H9 (cell line): Measurements from ENCODE around the gene MAPK11. TPM values are rescaled to one million over a fixed set of nuclear protein-coding genes. Genes with fewer than 3 reads are reported as not detected.

ENCODE experiments used
- DNase-seq: peaks from one replicate; pipeline ENCODE4 v3.0.0-alpha.2; 2017
- H2AFZ ChIP-seq: one replicate; pipeline ENCODE4 v1.6.1; 2013; ENCODE audit warnings: mild to moderate bottlenecking, low read length, control low read depth, moderate library complexity
- H2AK5ac ChIP-seq: 2 replicates; pipeline ENCODE4 v1.6.1; 2013; ENCODE audit warnings: low read length, control low read depth, mixed read lengths; ENCODE audit not compliant: insufficient read length
- H2BK120ac ChIP-seq: one replicate; pipeline ENCODE4 v1.6.1; 2013; ENCODE audit warnings: low read depth, mild to moderate bottlenecking, low read length, control low read depth, inconsistent platforms; ENCODE audit not compliant: poor library complexity, severe bottlenecking
- H2BK12ac ChIP-seq: 2 replicates; pipeline ENCODE4 v1.6.1; 2013; ENCODE audit warnings: low read length, control low read depth, mixed read lengths, low read depth; ENCODE audit not compliant: insufficient read length
- H2BK15ac ChIP-seq: 2 replicates; pipeline ENCODE4 v1.6.1; 2013; ENCODE audit warnings: low read depth, low read length, control low read depth
- H2BK20ac ChIP-seq: one replicate; pipeline ENCODE4 v1.6.1; 2013; ENCODE audit warnings: low read depth, mild to moderate bottlenecking, low read length, control low read depth, inconsistent platforms; ENCODE audit not compliant: poor library complexity, severe bottlenecking
- H2BK5ac ChIP-seq: 2 replicates; pipeline ENCODE4 v1.6.1; 2013; ENCODE audit warnings: low read length, control low read depth, mixed read lengths; ENCODE audit not compliant: insufficient read length
- H3K14ac ChIP-seq: 2 replicates; pipeline ENCODE4 v1.6.1; 2013; ENCODE audit warnings: low read length, control low read depth; ENCODE audit not compliant: insufficient read depth
- H3K18ac ChIP-seq: 2 replicates; pipeline ENCODE4 v1.6.1; 2013; ENCODE audit warnings: low read depth, mild to moderate bottlenecking, mixed read lengths, low read length, control low read depth; ENCODE audit not compliant: insufficient read length
- H3K23ac ChIP-seq: 2 replicates; pipeline ENCODE4 v1.6.1; 2013; ENCODE audit warnings: low read length, control low read depth, mixed read lengths, low read depth; ENCODE audit not compliant: insufficient read length
- H3K23me2 ChIP-seq: 2 replicates; pipeline ENCODE4 v1.6.1; 2013; ENCODE audit warnings: low read depth, mild to moderate bottlenecking, mixed read lengths, low read length, control low read depth; ENCODE audit not compliant: insufficient read length, poor library complexity, severe bottlenecking
- H3K27ac ChIP-seq: 2 replicates; pipeline ENCODE4 v1.5.1; 2013; ENCODE audit warnings: low read length, control low read depth, mixed read lengths, low read depth; ENCODE audit not compliant: insufficient read length
- H3K27me3 ChIP-seq: 2 replicates; pipeline ENCODE4 v1.6.1; 2013; ENCODE audit warnings: low read length, control low read depth, inconsistent platforms; ENCODE audit not compliant: insufficient read depth
- H3K4ac ChIP-seq: 2 replicates; pipeline ENCODE4 v1.6.1; 2013; ENCODE audit warnings: low read depth, mild to moderate bottlenecking, control low read depth, inconsistent platforms, low read length, moderate library complexity
- H3K4me1 ChIP-seq: 2 replicates; pipeline ENCODE4 v1.6.1; 2013; ENCODE audit warnings: low read length, control low read depth, inconsistent platforms; ENCODE audit not compliant: insufficient read depth
- H3K4me2 ChIP-seq: 2 replicates; pipeline ENCODE4 v1.6.1; 2013; ENCODE audit warnings: low read length, control low read depth, mixed read lengths; ENCODE audit not compliant: insufficient read length, insufficient read depth
- H3K56ac ChIP-seq: 2 replicates; pipeline ENCODE4 v1.6.1; 2013; ENCODE audit warnings: low read depth, mild to moderate bottlenecking, mixed read lengths, low read length, control low read depth; ENCODE audit not compliant: insufficient read length
- H3K79me1 ChIP-seq: 2 replicates; pipeline ENCODE4 v1.6.1; 2013; ENCODE audit warnings: low read depth, mild to moderate bottlenecking, moderate library complexity, low read length, control low read depth, inconsistent platforms; ENCODE audit not compliant: insufficient read depth, poor library complexity, severe bottlenecking
- H3K79me2 ChIP-seq: 2 replicates; pipeline ENCODE4 v1.6.1; 2013; ENCODE audit warnings: low read length, control low read depth, inconsistent platforms; ENCODE audit not compliant: insufficient read depth
- H3K9ac ChIP-seq: 2 replicates; pipeline ENCODE4 v1.6.1; 2013; ENCODE audit warnings: low read length, control low read depth, mixed read lengths; ENCODE audit not compliant: insufficient read length; ENCODE audit errors: extremely low read depth
- H3K9me3 ChIP-seq: one replicate; pipeline ENCODE4 v1.6.1; 2013; ENCODE audit warnings: low read depth, low read length, inconsistent platforms; ENCODE audit not compliant: control insufficient read depth
- H3T11ph ChIP-seq: one replicate; pipeline ENCODE4 v1.6.1; 2013; ENCODE audit warnings: mild to moderate bottlenecking, low read length, control low read depth, inconsistent platforms
- H4K20me1 ChIP-seq: one replicate; pipeline ENCODE4 v1.6.1; 2013; ENCODE audit not compliant: control insufficient read depth, insufficient read length, insufficient read depth
- H4K5ac ChIP-seq: 2 replicates; pipeline ENCODE4 v1.6.1; 2013; ENCODE audit warnings: low read depth, mild to moderate bottlenecking, mixed read lengths, low read length, control low read depth; ENCODE audit not compliant: insufficient read length
- H4K8ac ChIP-seq: replicated peaks from 2 replicates; pipeline ENCODE4 v1.6.1; 2013; ENCODE audit warnings: low read length, control low read depth, mixed read lengths, low read depth; ENCODE audit not compliant: insufficient read length
- H4K91ac ChIP-seq: 2 replicates; pipeline ENCODE4 v1.6.1; 2013; ENCODE audit warnings: low read depth, mild to moderate bottlenecking, moderate library complexity, mixed read lengths, low read length, control low read depth; ENCODE audit not compliant: insufficient read length
- H3K27ac Mint-ChIP-seq, 3 experiments: 2 replicates in 2 of 3; 3 replicates in 1 of 3; pipeline ENCODE4 v1.8.0; 2020 to 2021; ENCODE audit warnings: mixed read lengths in 3 of 3, mild to moderate bottlenecking in 1 of 3, moderate library complexity in 1 of 3
- H3K27me3 Mint-ChIP-seq: 2 replicates; pipeline ENCODE4 v1.8.0; 2021; ENCODE audit warnings: low read depth, mild to moderate bottlenecking, moderate library complexity, mixed read lengths
- H3K36me3 Mint-ChIP-seq, 3 experiments: 2 replicates in 2 of 3; 3 replicates in 1 of 3; pipeline ENCODE4 v1.8.0; 2020 to 2021; ENCODE audit warnings: low read depth in 3 of 3, mixed read lengths in 3 of 3; ENCODE audit not compliant: insufficient read depth in 1 of 3
- H3K4me1 Mint-ChIP-seq, 2 experiments: 2 replicates each; pipeline ENCODE4 v1.8.0; 2020; ENCODE audit warnings: mixed read lengths in 2 of 2
- H3K4me3 Mint-ChIP-seq, 2 experiments: 2 replicates in 1 of 2; 3 replicates in 1 of 2; pipeline ENCODE4 v1.8.0; 2020 to 2021; ENCODE audit warnings: mild to moderate bottlenecking in 2 of 2, mixed read lengths in 2 of 2, moderate library complexity in 1 of 2
- H3K9me3 Mint-ChIP-seq, 2 experiments: 2 replicates in 1 of 2; 3 replicates in 1 of 2; pipeline ENCODE4 v1.8.0; 2020; ENCODE audit warnings: mild to moderate bottlenecking in 2 of 2, mixed read lengths in 2 of 2, moderate library complexity in 1 of 2
- CTCF ChIP-seq: fragments of 200-600 bp; sonication (generic); conservative IDR thresholded peaks from 3 replicates; pipeline ENCODE4 v1.8.0; 2021; ENCODE audit warnings: antibody characterized with exemption, mild to moderate bottlenecking
- WGBS: extraction: QIAGEN DNeasy Blood & Tissue Kit; methylation state at CpG from one replicate; pipeline ENCODE4 v1.1.7; 2013; ENCODE audit warnings: missing lambda C conversion rate, low lambda C conversion rate, mixed read lengths; ENCODE audit not compliant: insufficient read length; ENCODE audit errors: extremely low coverage; 5-methylcytosine and 5-hydroxymethylcytosine counted together
- total RNA-seq: library from RNA; stranded (reverse); gene quantifications from 2 replicates; pipeline ENCODE4 v1.2.1, GENCODE V29; 2021

The MAPK11 gene
- total RNA-seq, 1 experiment from 2014 or later, result 1.5 TPM

GRCh38 chr22:50245214-50246072 lies 24.7 kb downstream of the MAPK11 start:
- Histone ChIP-seq H3K23me2 (peaks cover 22% of the 10 kb centered on the region), H3K27ac (no peak overlapping the region), H3K4me2 (peak overlapping the region; percentile 92), H3K4ac (no peak overlapping the region; the same call in 1 of the 2 replicates), H3K18ac (peak overlapping the region; percentile 84), H2AFZ (no peak overlapping the region), H3T11ph (no peak overlapping the region), H2BK12ac (no peak overlapping the region), H3K27me3 (no peaks in the 10 kb centered on the region), H3K79me1 (no peaks in the 10 kb centered on the region), H2BK15ac (no peak overlapping the region), H4K5ac (no peak overlapping the region), H3K9me3 (no peaks in the 10 kb centered on the region), H2BK5ac (no peak overlapping the region), H3K4me1 (no peaks in the 10 kb centered on the region), H4K91ac (no peak overlapping the region), H2BK120ac (no peak overlapping the region), H4K8ac (no peak overlapping the region), H3K56ac (no peak overlapping the region), H3K9ac (peak overlapping the region; percentile 84), H2BK20ac (no peak overlapping the region), H4K20me1 (no peaks in the 10 kb centered on the region), H2AK5ac (no peak overlapping the region), H3K14ac (peak overlapping the region; percentile 96), H3K23ac (no peak overlapping the region), H3K79me2 (peaks cover 6% of the 10 kb centered on the region; the same call in 1 of the 2 replicates)
- Mint-ChIP-seq H3K9me3 (no peaks in the 10 kb centered on the region), H3K27ac (peak overlapping the region; percentile 98 to 99 (median 99); a peak in 6 of 7 replicates), H3K36me3 (peaks cover 0 to 17% (median 5%) of the 10 kb centered on the region in 3 experiments; a peak in 3 of 7 replicates), H3K4me1 (peaks cover 25 to 39% of the 10 kb centered on the region in 2 experiments), H3K27me3 (no peaks in the 10 kb centered on the region; the same call in 1 of the 2 replicates), H3K4me3 (peak overlapping the region; percentile 96 to 98)
- no peak for DNase-seq
- WGBS, result no CpG with 5 or more reads among the region's 53 CpGs
- no peak for TF ChIP-seq CTCF
